Heart right ventricle (tissue), 16 donors: ENCODE results near the gene CCDC18. TPM values are rescaled to one million over a fixed set of nuclear protein-coding genes. Genes with fewer than 3 reads are reported as not detected.
A peak's percentile ranks its signal among the peaks of the same experiment; 100 is the strongest.
"Not testable (repeated sequence)": the region's sequence is repeated elsewhere in the genome, so short reads cannot be mapped to it uniquely, and the experiment has no call there.

Experiments
- ATAC-seq, 8 donors: fragments of 200-7000 bp; cut with Tn5 transposase; one replicate each; pipeline ENCODE4 v1.9.1; 2020; ENCODE audit warnings: mild to moderate bottlenecking in 8 of 8, moderate library complexity in 8 of 8, moderate number of reproducible peaks in 1 of 8
- DNase-seq, 2 donors: peaks; one replicate each; pipeline ENCODE4 v3.0.0-alpha.2; 2020
- H3K27ac ChIP-seq, 10 donors: fragments of 200-600 bp; sonication (generic) in 2 of 10; one replicate each; pipeline versions ENCODE4 v1.5.0 to v1.8.0; 2020 to 2022; ENCODE audit warnings: mild to moderate bottlenecking in 3 of 10
- H3K27me3 ChIP-seq, 7 donors: fragments of 200-600 bp; one replicate each; pipeline ENCODE4 v1.8.0; 2021 to 2022; ENCODE audit warnings: mild to moderate bottlenecking in 2 of 7
- H3K36me3 ChIP-seq, 9 donors: fragments of 200-600 bp; sonication (generic) in 1 of 9; one replicate each; pipeline versions ENCODE4 v1.5.0 to v1.8.0; 2020 to 2022; ENCODE audit warnings: mild to moderate bottlenecking in 2 of 9
- H3K4me1 ChIP-seq, 9 donors: fragments of 200-600 bp; sonication (generic) in 1 of 9; one replicate each; pipeline versions ENCODE4 v1.5.0 to v1.8.0; 2020 to 2022; ENCODE audit warnings: mild to moderate bottlenecking in 4 of 9
- H3K4me3 ChIP-seq, 10 donors: fragments of 200-600 bp; sonication (generic) in 2 of 10; one replicate each; pipeline versions ENCODE4 v1.5.0 to v1.8.0; 2020 to 2022; ENCODE audit warnings: mild to moderate bottlenecking in 7 of 10, moderate library complexity in 2 of 10
- H3K9me3 ChIP-seq, 11 donors: fragments of 200-600 bp in 10 of 11; sonication (generic) in 2 of 11; one replicate each; pipeline versions ENCODE4 v1.5.0 to v1.8.0; 2013 to 2022; ENCODE audit warnings: mild to moderate bottlenecking in 2 of 11, control low read depth in 1 of 11, moderate library complexity in 1 of 11
- CTCF ChIP-seq, 9 donors: fragments of 200-600 bp; sonication (generic) in 2 of 9; IDR thresholded peaks; one replicate each; pipeline versions ENCODE4 v1.5.0 to v1.8.0; 2021 to 2022; ENCODE audit warnings: antibody characterized with exemption in 9 of 9, mild to moderate bottlenecking in 5 of 9, moderate library complexity in 1 of 9
- WGBS, 2 donors: extraction: QIAGEN DNeasy Blood & Tissue Kit; methylation state at CpG; one replicate each; pipeline ENCODE4 v1.1.7; 2013; ENCODE audit warnings: inconsistent platforms in 1 of 2; 5-methylcytosine and 5-hydroxymethylcytosine counted together
- intact Hi-C, 10 donors: fragments of 100-400 bp; cut with DNase I; formaldehyde crosslinking; loops; one replicate each; pipeline versions ENCODE4 v1.11.1 to v1.14.2; 2022
- polyA plus RNA-seq, 2 donors: library from polyadenylated mRNA; stranded (reverse); fragments of 200-250 nt; gene quantifications; one replicate each; pipeline ENCODE4 v1.2.3, GENCODE V29; 2013
- total RNA-seq, 10 donors: library from RNA; stranded (reverse); fragmentation: NEBNext Ultra II Directional in 3 of 10; extraction: Animal tissue kit (Norgen Biotek cat#: 25700) in 3 of 10; gene quantifications; one replicate each; pipeline versions ENCODE4 v1.2.1 to v1.2.4, GENCODE V29; 2021 to 2023
- donor health status: Arrhythmogenic right ventricular cardiomyopathy.
- donor health status: ischemic (EF 13 %, LVEDD 7.1; RV severe dilation, severe dysfunction).
- donor health status: healthy with polysubstance abuse.
- donor health status: DM: no; HTN: yes; CAD: no.
- donor health status: DM: no; HTN: no; CAD: no.
- donor health status: ischemic (EF 25% LVEDD 6.9; RV normal size, moderate dysfunction).
- donor health status: ischemic (EF 25% LVEDD 5.7; RV mildly dilated, moderate dysfunction).
- donor health status: healthy.
- donor health status: DM: yes; HTN: yes; CAD: no.
- donor health status: Ischemic cardiomyopathy.
- donor health status: ischemic (EF 35%, LVEDD 5.7; RV mildly dilated, moderate dysfunction).
- donor health status: nonischemic (EF 11% LVEDD 7.7; RV severe dilation, severe dysfunction).
- donor health status: DM: yes; HTN: yes; CAD: no.
- donor health status: PGD.
- donor health status: ischemic (EF 29% LVEDD 5.4; RV normal size, mild dysfunction).
- donor health status: nonischemic (EF 23%, LVEDD 6.1; RV moderate dilation, normal function).

Gene CCDC18
- total and polyA plus RNA-seq, 12 donors: 1.4 to 6.8 (median 3.0) TPM

- WGBS, 2 donors: 90 to 96% methylated on average over 6 of the region's 6 CpGs
- no peak for DNase-seq
- intact Hi-C loops: no loop called here
- H3K9me3 ChIP-seq: peaks cover 0 to 3% (median 0%) of the 10 kb centered on the region in 11 donors
- peak overlapping the region in 1 of 10 donors; percentile 2 for H3K4me3 ChIP-seq
- H3K27me3 ChIP-seq: no peaks in the 10 kb centered on the region
- peaks cover 0 to 98% (median 0%) of the 10 kb centered on the region in 9 donors for H3K36me3 ChIP-seq
- TF ChIP-seq CTCF (IDR thresholded peaks at IDR 0.05): no peak
- H3K4me1 ChIP-seq: no peaks in the 10 kb centered on the region
- no peak overlapping the region for H3K27ac ChIP-seq
- ATAC-seq: no peak
Measured at GRCh38 chr1:93219443-93219842, 38.9 kb downstream of the CCDC18 start.

GRCh38 chr1:93220716-93221115, 40.2 kb downstream of the CCDC18 start:
- 98 to 99% methylated on average over 5 of the region's 5 CpGs for WGBS, 2 donors
- H3K9me3 ChIP-seq, H3K4me3 ChIP-seq, intact Hi-C loops, H3K27me3 ChIP-seq, H3K4me1 ChIP-seq, H3K27ac ChIP-seq, DNase-seq, ATAC-seq: not testable (repeated sequence)
- H3K36me3 ChIP-seq: peaks cover 0 to 98% (median 0%) of the 10 kb centered on the region in 9 donors

GRCh38 chr1:93221913-93222312, 41.4 kb downstream of the CCDC18 start:
- no peak overlapping the region for H3K4me3 ChIP-seq
- intact Hi-C loops: no loop called here
- H3K9me3 ChIP-seq: peaks cover 0 to 3% (median 0%) of the 10 kb centered on the region in 11 donors
- no peaks in the 10 kb centered on the region for H3K4me1 ChIP-seq
- 92 to 98% methylated on average over 3 of the region's 3 CpGs for WGBS, 2 donors
- H3K27me3 ChIP-seq: no peaks in the 10 kb centered on the region
- TF ChIP-seq CTCF (IDR thresholded peaks at IDR 0.05): no peak
- H3K27ac ChIP-seq: no peak overlapping the region
- DNase-seq (no peak), ATAC-seq (no peak)
- H3K36me3 ChIP-seq: peaks cover 0 to 98% (median 0%) of the 10 kb centered on the region in 9 donors

GRCh38 chr1:93223023-93223675, 42.6 kb downstream of the CCDC18 start:
- no peak for DNase-seq
- no peak for ATAC-seq
- WGBS, 2 donors: 95 to 96% methylated on average over 2 of the region's 2 CpGs
- Histone ChIP-seq H3K4me1 (no peaks in the 10 kb centered on the region), H3K27ac (no peak overlapping the region), H3K36me3 (peaks cover 0 to 94% (median 0%) of the 10 kb centered on the region in 9 donors), H3K9me3 (peaks cover 0 to 3% (median 0%) of the 10 kb centered on the region in 11 donors), H3K27me3 (no peaks in the 10 kb centered on the region), H3K4me3 (no peak overlapping the region)
- intact Hi-C loops: no loop called here
- TF ChIP-seq CTCF (IDR thresholded peaks at IDR 0.05): no peak

- no peak overlapping the region for H3K4me3 ChIP-seq
- H3K9me3 ChIP-seq: peaks cover 0 to 8% (median 0%) of the 10 kb centered on the region in 11 donors
- peaks cover 0 to 47% (median 0%) of the 10 kb centered on the region in 9 donors for H3K36me3 ChIP-seq
- no peak for DNase-seq
- TF ChIP-seq CTCF (IDR thresholded peaks at IDR 0.05): no peak
- H3K27me3 ChIP-seq: no peaks in the 10 kb centered on the region
- no peaks in the 10 kb centered on the region for H3K4me1 ChIP-seq
- intact Hi-C loops: loop anchor here in 1 of 10 donors (5.0 kb wide), 1 partner anchor 48 kb away; no protein-coding TSS in a partner anchor
- no peak for ATAC-seq
- no peak overlapping the region for H3K27ac ChIP-seq
Measured at GRCh38 chr1:93235261-93235660, 54.7 kb downstream of the CCDC18 start.
